Endothelial cell of umbilical vein (primary cell): Measurements from ENCODE around the gene PGBD5. TPM values are rescaled to one million over a fixed set of nuclear protein-coding genes. Genes with fewer than 3 reads are reported as not detected.

ENCODE experiments used
- BruUV-seq: library from RNA; stranded (reverse); fragments of 400-500 nt; replicated peaks from 2 replicates; lab custom pipeline; 2021; lab: Mats Ljungman, UMichigan
- CTCF ChIA-PET: fragments of 300-600, 350-600 bp; sonication (Branson Sonifier 250); formaldehyde crosslinking; loops from one replicate; lab custom pipeline; 2021; ENCODE audit warnings: antibody characterized with exemption, inconsistent platforms; lab: Charles Lee
- POLR2A ChIA-PET: fragments of 300-600, 350-600 bp; sonication (Branson Sonifier 250); formaldehyde crosslinking; loops from one replicate; lab custom pipeline; 2021; ENCODE audit warnings: antibody characterized with exemption, inconsistent platforms; lab: Charles Lee
- DNase-seq: peaks from one replicate; pipeline ENCODE4 v3.0.0-alpha.2; 2011; ENCODE audit warnings: low read depth, low spot score
- FAIRE-seq: peaks from 2 replicates; lab custom pipeline; 2011; peaks lifted over from hg19 to GRCh38; lab: Jason Lieb, UNC
- H2AFZ ChIP-seq: 2 replicates; pipeline ENCODE4 v1.6.0; 2012; ENCODE audit warnings: low read depth, low read length, control low read depth, inconsistent platforms
- H3K27ac ChIP-seq: 2 replicates; pipeline ENCODE4 v1.5.1; 2011; ENCODE audit warnings: low read depth, mild to moderate bottlenecking, control low read depth, low read length, moderate library complexity; ENCODE audit not compliant: insufficient read depth
- H3K27me3 ChIP-seq, 2 experiments: 2 replicates each; pipeline versions ENCODE4 v1.6.0 to v1.6.1; 2011; ENCODE audit warnings: low read length in 2 of 2, mixed read lengths in 1 of 2; ENCODE audit not compliant: control insufficient read depth in 2 of 2, insufficient read depth in 2 of 2
- H3K36me3 ChIP-seq, 2 experiments: 2 replicates in 1 of 2; 3 replicates in 1 of 2; pipeline ENCODE4 v1.5.1; 2011; ENCODE audit warnings: low read length in 2 of 2, mild to moderate bottlenecking in 1 of 2, moderate library complexity in 1 of 2; ENCODE audit not compliant: control insufficient read depth in 2 of 2, insufficient read depth in 2 of 2; ENCODE audit errors: extremely low read depth in 1 of 2
- H3K4me1 ChIP-seq: 3 replicates; pipeline ENCODE4 v1.5.1; 2011; ENCODE audit warnings: mild to moderate bottlenecking, low read length; ENCODE audit not compliant: control insufficient read depth, insufficient read depth; ENCODE audit errors: extremely low read depth
- H3K4me2 ChIP-seq: 2 replicates; pipeline ENCODE4 v1.6.1; 2011; ENCODE audit warnings: low read length, control low read depth, mixed read lengths; ENCODE audit not compliant: insufficient read depth
- H3K4me3 ChIP-seq, 3 experiments: fragments of 200-600 bp in 1 of 3; sonication (generic), shearing (Covaris generic) in 1 of 3; replicated peaks in 1 of 3; 2 replicates each; pipeline ENCODE4 v1.5.1; 2011 to 2016; ENCODE audit warnings: control low read depth in 3 of 3, low read length in 3 of 3, mild to moderate bottlenecking in 2 of 3, inconsistent platforms in 1 of 3, low read depth in 1 of 3, moderate library complexity in 1 of 3; ENCODE audit not compliant: insufficient read depth in 1 of 3
- H3K79me2 ChIP-seq: 2 replicates; pipeline ENCODE4 v1.6.0; 2012; ENCODE audit warnings: low read length, inconsistent platforms; ENCODE audit not compliant: control insufficient read depth, insufficient read depth
- H3K9ac ChIP-seq: replicated peaks from 2 replicates; pipeline ENCODE3; 2011; ENCODE audit warnings: low read length, control low read depth; ENCODE audit not compliant: insufficient read depth; ENCODE audit errors: extremely low read depth
- H3K9me1 ChIP-seq: replicated peaks from 3 replicates; pipeline ENCODE4 v1.6.0; 2011; ENCODE audit warnings: mild to moderate bottlenecking, low read length; ENCODE audit not compliant: control insufficient read depth, insufficient read depth; ENCODE audit errors: extremely low read depth
- H3K9me3 ChIP-seq: replicated peaks from 2 replicates; pipeline ENCODE4 v1.5.1; 2012; ENCODE audit warnings: low read length, inconsistent platforms; ENCODE audit not compliant: control insufficient read depth, insufficient read depth
- H4K20me1 ChIP-seq: replicated peaks from 2 replicates; pipeline ENCODE3; 2011; ENCODE audit warnings: mild to moderate bottlenecking, low read length; ENCODE audit not compliant: control insufficient read depth, insufficient read depth; ENCODE audit errors: extremely low read depth
- EZH2 ChIP-seq: IDR thresholded peaks from 2 replicates; pipeline ENCODE4 v1.6.1; 2012; ENCODE audit warnings: borderline replicate concordance, low read depth, mild to moderate bottlenecking, moderate library complexity, low read length, inconsistent platforms; ENCODE audit not compliant: severe bottlenecking
- FOS ChIP-seq: IDR thresholded peaks from 2 replicates; pipeline ENCODE4 v1.6.1; 2011; ENCODE audit warnings: mild to moderate bottlenecking, low read length, moderate library complexity, borderline replicate concordance; ENCODE audit not compliant: insufficient read depth
- GATA2 ChIP-seq: IDR thresholded peaks from 2 replicates; pipeline ENCODE4 v1.7.0; 2011; ENCODE audit warnings: low read depth, mild to moderate bottlenecking, moderate library complexity, mixed read lengths, low read length; ENCODE audit not compliant: insufficient read length, insufficient read depth
- JUN ChIP-seq: IDR thresholded peaks from 2 replicates; pipeline ENCODE4 v1.6.1; 2011; ENCODE audit warnings: borderline replicate concordance, low read depth; ENCODE audit not compliant: insufficient read length, insufficient read depth
- MYC ChIP-seq: IDR thresholded peaks from one replicate; pipeline ENCODE4 v1.6.1; 2011; ENCODE audit warnings: mild to moderate bottlenecking, low read depth, low read length
- POLR2A ChIP-seq: IDR thresholded peaks from 2 replicates; pipeline ENCODE4 v1.6.1; 2012; ENCODE audit warnings: low read depth, mild to moderate bottlenecking, control low read depth, low read length
- POLR2AphosphoS5 ChIP-seq: IDR thresholded peaks from 2 replicates; pipeline ENCODE4 v1.6.1; 2012; ENCODE audit warnings: low read depth, mild to moderate bottlenecking, control low read depth, low read length, moderate library complexity; ENCODE audit not compliant: insufficient read depth
- dilution Hi-C: fragments of 300-500 bp; cut with MboI; formaldehyde crosslinking; loops from one replicate; pipeline ENCODE4 v1.15.0; 2019; ENCODE audit warnings: low sequenced_read_pairs; ENCODE audit not compliant: extremely low pct_ligation_motif_present
- intact Hi-C: fragments of 100-400 bp; cut with micrococcal nuclease; formaldehyde crosslinking; loops from one replicate; pipeline ENCODE4 v1.10.0; 2022
- polyA plus RNA-seq, 4 experiments: library from polyadenylated mRNA; depleted of rRNA in 3 of 4; stranded (reverse) in 3 of 4; unstranded in 1 of 4; fragments of >200 nt; gene quantifications; 2 replicates each; pipeline versions ENCODE4 v1.2.1 to v1.2.3, GENCODE V29; 2011 to 2012; ENCODE audit warnings: missing spikeins in 1 of 4
- total RNA-seq: library from RNA; stranded (reverse); gene quantifications from 2 replicates; pipeline ENCODE4 v1.2.3, GENCODE V29; 2021
- TF ChIP-seq, protein P1 (sequence below): IDR thresholded peaks from 2 replicates; pipeline ENCODE4 v1.6.1; 2011; ENCODE audit not compliant: insufficient read depth, insufficient read length
- TF ChIP-seq, protein P2 (sequence below), 2 donors: IDR thresholded peaks; 1 replicate in 1 of 2; 2 replicates in 1 of 2; pipeline ENCODE4 v1.5.1; 2011; ENCODE audit warnings: low read length in 2 of 2, mild to moderate bottlenecking in 2 of 2, moderate library complexity in 2 of 2, control low read depth in 1 of 2, inconsistent platforms in 1 of 2, low read depth in 1 of 2; ENCODE audit not compliant: insufficient read depth in 1 of 2; ENCODE audit errors: extremely low read depth in 1 of 2

The PGBD5 gene
- total and polyA plus RNA-seq, 2 donors (not counting 3 experiments of a cell fraction or from before 2014, with no cell fraction given): 0.03 TPM; not detected in 1

GRCh38 chr1:230271300-230272035 is 154.7 kb downstream of the PGBD5 start:
- CTCF ChIA-PET: interaction anchor here (1.4 to 2.2 kb wide), 5 partner anchors 10 to 610 kb away, joined by 4 to 8 read pairs (median 5); no protein-coding TSS in a partner anchor
- TF ChIP-seq JUN (no peak), MYC (no peak), POLR2A (no peak), GATA2 (no peak), POLR2AphosphoS5 (no peak), FOS (no peak), EZH2 (no peak)
- TF ChIP-seq, protein P1, sequence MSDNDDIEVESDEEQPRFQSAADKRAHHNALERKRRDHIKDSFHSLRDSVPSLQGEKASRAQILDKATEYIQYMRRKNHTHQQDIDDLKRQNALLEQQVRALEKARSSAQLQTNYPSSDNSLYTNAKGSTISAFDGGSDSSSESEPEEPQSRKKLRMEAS: no peak
- TF ChIP-seq, protein P2, sequence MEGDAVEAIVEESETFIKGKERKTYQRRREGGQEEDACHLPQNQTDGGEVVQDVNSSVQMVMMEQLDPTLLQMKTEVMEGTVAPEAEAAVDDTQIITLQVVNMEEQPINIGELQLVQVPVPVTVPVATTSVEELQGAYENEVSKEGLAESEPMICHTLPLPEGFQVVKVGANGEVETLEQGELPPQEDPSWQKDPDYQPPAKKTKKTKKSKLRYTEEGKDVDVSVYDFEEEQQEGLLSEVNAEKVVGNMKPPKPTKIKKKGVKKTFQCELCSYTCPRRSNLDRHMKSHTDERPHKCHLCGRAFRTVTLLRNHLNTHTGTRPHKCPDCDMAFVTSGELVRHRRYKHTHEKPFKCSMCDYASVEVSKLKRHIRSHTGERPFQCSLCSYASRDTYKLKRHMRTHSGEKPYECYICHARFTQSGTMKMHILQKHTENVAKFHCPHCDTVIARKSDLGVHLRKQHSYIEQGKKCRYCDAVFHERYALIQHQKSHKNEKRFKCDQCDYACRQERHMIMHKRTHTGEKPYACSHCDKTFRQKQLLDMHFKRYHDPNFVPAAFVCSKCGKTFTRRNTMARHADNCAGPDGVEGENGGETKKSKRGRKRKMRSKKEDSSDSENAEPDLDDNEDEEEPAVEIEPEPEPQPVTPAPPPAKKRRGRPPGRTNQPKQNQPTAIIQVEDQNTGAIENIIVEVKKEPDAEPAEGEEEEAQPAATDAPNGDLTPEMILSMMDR (IDR thresholded peaks at IDR 0.05; ENCODE audit: extremely low read depth in 1 of 2, insufficient read depth in 1 of 2, low read depth in 1 of 2, low read length in 2 of 2): no peak
- H4K20me1 ChIP-seq: no peaks in the 10 kb centered on the region
- peak overlapping the region; percentile 54 for H3K27ac ChIP-seq
- dilution Hi-C loops (no loop called here), intact Hi-C loops (loop anchor here (1.0 kb wide), 1 partner anchor 38 kb away; no protein-coding TSS in a partner anchor)
- H3K9me1 ChIP-seq: no peaks in the 10 kb centered on the region
- no TSS peak for BruUV-seq
- H3K36me3 ChIP-seq: no peaks in the 10 kb centered on the region
- H2AFZ ChIP-seq: no peak overlapping the region
- no peaks in the 10 kb centered on the region for H3K79me2 ChIP-seq
- POLR2A ChIA-PET: no interaction called here
- no peak overlapping the region for H3K4me2 ChIP-seq
- H3K27me3 ChIP-seq: no peaks in the 10 kb centered on the region
- DNase-seq (no peak), FAIRE-seq (no peak)
- H3K4me1 ChIP-seq: peaks cover 25% of the 10 kb centered on the region
- H3K9me3 ChIP-seq: no peaks in the 10 kb centered on the region
- H3K4me3 ChIP-seq: no peak overlapping the region
- H3K9ac ChIP-seq: no peak overlapping the region
